ENCODE data around the gene COMT. TPM values are rescaled to one million over a fixed set of nuclear protein-coding genes. Genes with fewer than 3 reads are reported as not detected.

The COMT gene
- total RNA-seq, 4 donors from 2014 or later = 58.5 to 103 (median 85.3) TPM

- H3K4me1 ChIP-seq = peaks cover 0 to 8% (median 6%) of the 10 kb centered on the region in 4 donors
- no peak overlapping the region for H3K4me3 ChIP-seq
- intact Hi-C loops (cut with DNase I; ENCODE audit: low total_unique reads) = no loop called here
- TF ChIP-seq EP300 (IDR thresholded peaks at IDR 0.05; ENCODE audit: low read depth) = no peak
- TF ChIP-seq POLR2AphosphoS5 (IDR thresholded peaks at IDR 0.05) = no peak
- TF ChIP-seq, protein P1, sequence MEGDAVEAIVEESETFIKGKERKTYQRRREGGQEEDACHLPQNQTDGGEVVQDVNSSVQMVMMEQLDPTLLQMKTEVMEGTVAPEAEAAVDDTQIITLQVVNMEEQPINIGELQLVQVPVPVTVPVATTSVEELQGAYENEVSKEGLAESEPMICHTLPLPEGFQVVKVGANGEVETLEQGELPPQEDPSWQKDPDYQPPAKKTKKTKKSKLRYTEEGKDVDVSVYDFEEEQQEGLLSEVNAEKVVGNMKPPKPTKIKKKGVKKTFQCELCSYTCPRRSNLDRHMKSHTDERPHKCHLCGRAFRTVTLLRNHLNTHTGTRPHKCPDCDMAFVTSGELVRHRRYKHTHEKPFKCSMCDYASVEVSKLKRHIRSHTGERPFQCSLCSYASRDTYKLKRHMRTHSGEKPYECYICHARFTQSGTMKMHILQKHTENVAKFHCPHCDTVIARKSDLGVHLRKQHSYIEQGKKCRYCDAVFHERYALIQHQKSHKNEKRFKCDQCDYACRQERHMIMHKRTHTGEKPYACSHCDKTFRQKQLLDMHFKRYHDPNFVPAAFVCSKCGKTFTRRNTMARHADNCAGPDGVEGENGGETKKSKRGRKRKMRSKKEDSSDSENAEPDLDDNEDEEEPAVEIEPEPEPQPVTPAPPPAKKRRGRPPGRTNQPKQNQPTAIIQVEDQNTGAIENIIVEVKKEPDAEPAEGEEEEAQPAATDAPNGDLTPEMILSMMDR (IDR thresholded peaks at IDR 0.05) = no peak
- TF ChIP-seq POLR2A (IDR thresholded peaks at IDR 0.05) = no peak
- H3K9me3 ChIP-seq = no peaks in the 10 kb centered on the region
- no peak overlapping the region for H3K27ac ChIP-seq
- 88% methylated on average over 17 of the region's 18 CpGs; no CpG with 5 or more reads in 1 of the 2 donors for WGBS, 2 donors (ENCODE audit: low coverage in 1 of 2)
- H3K27me3 ChIP-seq = no peaks in the 10 kb centered on the region
- no peaks in the 10 kb centered on the region for H3K36me3 ChIP-seq
- DNase-seq = no peak
- in situ Hi-C loops (cut with MboI; ENCODE audit: low pct_ligation_motif_present in 1 of 4, low pct_unique_long_range_greater_than_20kb in 1 of 4, low sequenced_read_pairs in 3 of 4) = loop anchor here in 1 of 4 donors (10.0 kb wide), 1 partner anchor 56 kb away; the partner anchor contains the start of gene TANGO2
These were observed 26.9 kb downstream of the COMT start for GRCh38 chr22:19968450-19968891.

DNA sequence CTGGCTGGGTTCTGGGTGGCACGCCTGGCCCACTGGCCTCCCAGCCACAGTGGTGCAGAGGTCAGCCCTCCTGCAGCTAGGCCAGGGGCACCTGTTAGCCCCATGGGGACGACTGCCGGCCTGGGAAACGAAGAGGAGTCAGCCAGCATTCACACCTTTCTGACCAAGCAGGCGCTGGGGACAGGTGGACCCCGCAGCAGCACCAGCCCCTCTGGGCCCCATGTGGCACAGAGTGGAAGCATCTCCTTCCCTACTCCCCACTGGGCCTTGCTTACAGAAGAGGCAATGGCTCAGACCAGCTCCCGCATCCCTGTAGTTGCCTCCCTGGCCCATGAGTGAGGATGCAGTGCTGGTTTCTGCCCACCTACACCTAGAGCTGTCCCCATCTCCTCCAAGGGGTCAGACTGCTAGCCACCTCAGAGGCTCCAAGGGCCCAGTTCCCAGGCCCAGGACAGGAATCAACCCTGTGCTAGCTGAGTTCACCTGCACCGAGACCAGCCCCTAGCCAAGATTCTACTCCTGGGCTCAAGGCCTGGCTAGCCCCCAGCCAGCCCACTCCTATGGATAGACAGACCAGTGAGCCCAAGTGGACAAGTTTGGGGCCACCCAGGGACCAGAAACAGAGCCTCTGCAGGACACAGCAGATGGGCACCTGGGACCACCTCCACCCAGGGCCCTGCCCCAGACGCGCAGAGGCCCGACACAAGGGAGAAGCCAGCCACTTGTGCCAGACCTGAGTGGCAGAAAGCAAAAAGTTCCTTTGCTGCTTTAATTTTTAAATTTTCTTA, 27.8 kb downstream of the COMT start:
- intact Hi-C loops (cut with DNase I; ENCODE audit: low total_unique reads) = no loop called here
- no peak overlapping the region for H3K4me3 ChIP-seq
- H3K27ac ChIP-seq = no peak overlapping the region
- peaks cover 0 to 5% (median 0%) of the 10 kb centered on the region in 4 donors for H3K4me1 ChIP-seq
- no peaks in the 10 kb centered on the region for H3K9me3 ChIP-seq
- H3K36me3 ChIP-seq = no peaks in the 10 kb centered on the region
- no peak for TF ChIP-seq POLR2AphosphoS5 (IDR thresholded peaks at IDR 0.05)
- no peak for TF ChIP-seq EP300 (IDR thresholded peaks at IDR 0.05; ENCODE audit: low read depth)
- TF ChIP-seq POLR2A (IDR thresholded peaks at IDR 0.05) = no peak
- TF ChIP-seq, protein P1 (IDR thresholded peaks at IDR 0.05) = no peak
- no peak for DNase-seq
- 47 to 84% methylated on average over 3 to 11 of the region's 11 CpGs for WGBS, 2 donors (ENCODE audit: low coverage in 1 of 2)
- no peaks in the 10 kb centered on the region for H3K27me3 ChIP-seq
- in situ Hi-C loops (cut with MboI; ENCODE audit: low pct_ligation_motif_present in 1 of 4, low pct_unique_long_range_greater_than_20kb in 1 of 4, low sequenced_read_pairs in 3 of 4) = loop anchor here in 1 of 4 donors (10.0 kb wide), 1 partner anchor 55 kb away; the partner anchor contains the start of gene TANGO2

GRCh38 chr22:19970031-19970478, 28.5 kb downstream of the COMT start:
- H3K36me3 ChIP-seq = no peaks in the 10 kb centered on the region
- no peak for TF ChIP-seq EP300 (IDR thresholded peaks at IDR 0.05; ENCODE audit: low read depth)
- TF ChIP-seq, protein P1 (IDR thresholded peaks at IDR 0.05) = no peak
- TF ChIP-seq POLR2A (IDR thresholded peaks at IDR 0.05) = no peak
- no peak for TF ChIP-seq POLR2AphosphoS5 (IDR thresholded peaks at IDR 0.05)
- H3K4me3 ChIP-seq = no peak overlapping the region
- in situ Hi-C loops (cut with MboI; ENCODE audit: low pct_ligation_motif_present in 1 of 4, low pct_unique_long_range_greater_than_20kb in 1 of 4, low sequenced_read_pairs in 3 of 4) (loop anchor here in 1 of 4 donors (5.0 kb wide), 1 partner anchor 37 kb away; no protein-coding TSS in a partner anchor), intact Hi-C loops (cut with DNase I; ENCODE audit: low total_unique reads) (loop anchor here (2.0 to 10.0 kb wide), 2 partner anchors 43 to 155 kb away; no protein-coding TSS in a partner anchor)
- H3K9me3 ChIP-seq = no peaks in the 10 kb centered on the region
- no peak for DNase-seq
- H3K4me1 ChIP-seq = peaks cover 0 to 5% (median 0%) of the 10 kb centered on the region in 4 donors
- H3K27me3 ChIP-seq = no peaks in the 10 kb centered on the region
- no peak overlapping the region for H3K27ac ChIP-seq
- WGBS, 2 donors (ENCODE audit: low coverage in 1 of 2) = 75 to 100% methylated on average over 2 to 9 of the region's 9 CpGs

Measured in transverse colon (tissue), 4 donors.